ENCODE results near the gene KLHL2.

GRCh38 chr4:165190591-165191347 is 16.6 kb upstream of the KLHL2 start:
- no peak for TF ChIP-seq CTCF (IDR thresholded peaks at IDR 0.05; ENCODE audit: insufficient read depth, low read length)
- no peak for TF ChIP-seq POLR2AphosphoS5 (IDR thresholded peaks at IDR 0.05; ENCODE audit: low read depth)
- no peak for TF ChIP-seq REST (IDR thresholded peaks at IDR 0.05; ENCODE audit: insufficient replicate concordance, low read depth)
- no peak for TF ChIP-seq SPI1 (IDR thresholded peaks at IDR 0.05; ENCODE audit: borderline replicate concordance, low read depth)
- no peak for TF ChIP-seq GABPA (IDR thresholded peaks at IDR 0.05; ENCODE audit: low read depth)

Data from HL-60 (cell line).